Erythroblast (primary cell): ENCODE data around the gene PRRC1.
"Not testable (repeated sequence)": the region's sequence is repeated elsewhere in the genome, so short reads cannot be mapped to it uniquely, and the experiment has no call there.

Experiments
- GATA1 ChIP-seq: IDR thresholded peaks from 2 replicates; pipeline ENCODE4 v1.6.1; 2011; ENCODE audit warnings: low read depth, mild to moderate bottlenecking, control low read depth, low read length, moderate library complexity
- POLR2A ChIP-seq: IDR thresholded peaks from 2 replicates; pipeline ENCODE4 v1.6.1; 2011; ENCODE audit warnings: mild to moderate bottlenecking, low read length

DNA sequence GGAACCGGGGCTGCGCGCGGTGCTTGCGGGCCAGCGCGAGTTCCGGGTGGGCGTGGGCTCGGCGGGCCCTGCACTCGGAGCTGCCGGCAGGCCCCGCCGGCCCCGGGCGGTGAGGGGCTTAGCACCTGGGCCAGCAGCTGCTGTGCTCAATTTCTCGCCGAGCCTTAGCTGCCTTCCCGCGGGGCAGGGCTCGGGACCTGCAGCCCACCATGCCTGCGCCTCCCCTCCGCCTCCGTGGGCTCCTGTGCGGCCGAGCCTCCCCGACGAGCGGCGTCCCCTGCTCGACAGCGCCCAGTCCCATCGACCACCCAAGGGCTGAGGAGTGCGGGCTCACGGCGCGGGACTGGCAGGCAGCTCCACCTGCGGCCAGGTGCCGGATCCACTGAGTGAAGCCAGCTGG lies 52.0 kb downstream of the PRRC1 start:
- not testable (repeated sequence) for TF ChIP-seq POLR2A, GATA1
